ENCODE measurements around the gene PCK1. TPM values are rescaled to one million over a fixed set of nuclear protein-coding genes. Genes with fewer than 3 reads are reported as not detected.
A peak's percentile ranks its signal among the peaks of the same experiment; 100 is the strongest.

PCK1 gene
- total and polyA plus RNA-seq, 2 of the 13 experiments (the other 11 are each of a cell fraction or from before 2014, with no cell fraction given): 6.5 to 12.6 TPM

GRCh38 chr20:57514273-57514751 is 46.6 kb upstream of the PCK1 start (continued):
- TF ChIP-seq ZSCAN31 (CRISPR knock-in tag; IDR thresholded peaks at IDR 0.05; ENCODE audit: low read depth) (0 out of 2 replicates have a peak, but pooled peaks have one; percentile 29), ZBTB38 (CRISPR knock-in tag; IDR thresholded peaks at IDR 0.05) (no peak), HES4 (CRISPR knock-in tag; IDR thresholded peaks at IDR 0.05; ENCODE audit: borderline replicate concordance) (no peak), ZNF562 (CRISPR knock-in tag; IDR thresholded peaks at IDR 0.05; ENCODE audit: borderline replicate concordance) (no peak), ARID5B (CRISPR knock-in tag; IDR thresholded peaks at IDR 0.05) (peak; percentile 42; the same call in 1 of the 2 replicates), HMGXB4 (CRISPR knock-in tag; IDR thresholded peaks at IDR 0.05; ENCODE audit: borderline replicate concordance in 1 of 2, low read depth in 1 of 2) (no peak), LCORL (IDR thresholded peaks at IDR 0.05) (no peak), LCORL (CRISPR knock-in tag; IDR thresholded peaks at IDR 0.05) (0 out of 2 replicates have a peak, but pooled peaks have one; percentile 47), ZNF253 (CRISPR knock-in tag; IDR thresholded peaks at IDR 0.05; ENCODE audit: borderline replicate concordance) (no peak), RAD51 (IDR thresholded peaks at IDR 0.05; ENCODE audit: borderline replicate concordance) (no peak), RNF2 (conservative IDR thresholded peaks at IDR 0.05; ENCODE audit: low read depth) (no peak), EZH2 (conservative IDR thresholded peaks at IDR 0.05; ENCODE audit: low read depth, low read length) (no peak), ZNF782 (CRISPR knock-in tag; IDR thresholded peaks at IDR 0.05; ENCODE audit: borderline replicate concordance) (no peak), ZNF276 (CRISPR knock-in tag; IDR thresholded peaks at IDR 0.05; ENCODE audit: low read depth) (no peak), ATF4 (CRISPR knock-in tag; IDR thresholded peaks at IDR 0.05) (no peak), TEAD3 (CRISPR knock-in tag; optimal IDR thresholded peaks at IDR 0.05; ENCODE audit: borderline replicate concordance) (peak; percentile 34), DDIT3 (CRISPR knock-in tag; IDR thresholded peaks at IDR 0.05) (no peak), ZMAT5 (CRISPR knock-in tag; IDR thresholded peaks at IDR 0.05; ENCODE audit: borderline replicate concordance, low read depth) (no peak), WIZ (CRISPR knock-in tag; IDR thresholded peaks at IDR 0.05) (no peak), GABPA (IDR thresholded peaks at IDR 0.05; ENCODE audit: low read depth, low read length) (no peak), GABPA (CRISPR knock-in tag; IDR thresholded peaks at IDR 0.05; ENCODE audit: low read depth) (no peak)
